DMS53 treated with DMSO at 0.1 percent for 48 hours (cell line): ENCODE measurements around the gene USF2.
"Not testable (repeated sequence)": the region's sequence is repeated elsewhere in the genome, so short reads cannot be mapped to it uniquely, and the experiment has no call there.

Source experiments
- DNase-seq: peaks from one replicate; lab custom pipeline; 2025; ENCODE audit not compliant: unreplicated experiment; lab: John Stamatoyannopoulos, UW

The USF2 gene

GRCh38 chr19:35284153-35285094, 15.7 kb downstream of the USF2 start:
- DNase-seq, result no peak

- DNase-seq, result no peak
Observed at GRCh38 chr19:35285095-35285449, 16.3 kb downstream of the USF2 start.

GRCh38 chr19:35285465-35285864, 16.7 kb downstream of the USF2 start:
- DNase-seq, result not testable (repeated sequence)

- not testable (repeated sequence) for DNase-seq
Observed at GRCh38 chr19:35286101-35286500, 17.3 kb downstream of the USF2 start.

GRCh38 chr19:35287713-35288112, 19.0 kb downstream of the USF2 start:
- no peak for DNase-seq

GRCh38 chr19:35288331-35288730, 19.6 kb downstream of the USF2 start:
- no peak for DNase-seq

GRCh38 chr19:35288906-35289305, 20.1 kb downstream of the USF2 start:
- no peak for DNase-seq

- DNase-seq, result no peak
Observed at GRCh38 chr19:35290381-35291127, 21.8 kb downstream of the USF2 start.

GRCh38 chr19:35291259-35291658, 22.5 kb downstream of the USF2 start:
- no peak for DNase-seq

GRCh38 chr19:35291916-35292315, 23.2 kb downstream of the USF2 start, which contains the start of gene MAG:
TSS of gene MAG (plus strand) at chr19:35292161. CDS start at chr19:35295409, 3,248 bp downstream.
- no peak for DNase-seq

- peak; percentile 73 for DNase-seq
Observed at GRCh38 chr19:35292421-35293362, 23.9 kb downstream of the USF2 start.

GRCh38 chr19:35293363-35293739, 24.6 kb downstream of the USF2 start:
- DNase-seq, result no peak

- DNase-seq, result no peak
Observed at GRCh38 chr19:35293808-35294207, 25.0 kb downstream of the USF2 start.

GRCh38 chr19:35294328-35294727, 25.6 kb downstream of the USF2 start:
- DNase-seq, result no peak

- DNase-seq, result no peak
Observed at GRCh38 chr19:35294859-35295791, 26.4 kb downstream of the USF2 start.

GRCh38 chr19:35295792-35296462, 27.2 kb downstream of the USF2 start:
- DNase-seq, result no peak

- no peak for DNase-seq
Observed at GRCh38 chr19:35296644-35297514, 28.1 kb downstream of the USF2 start.

GRCh38 chr19:35297515-35297848, 28.7 kb downstream of the USF2 start:
- no peak for DNase-seq
